H9 (cell line): ENCODE measurements around the gene SHC4. TPM values are rescaled to one million over a fixed set of nuclear protein-coding genes. Genes with fewer than 3 reads are reported as not detected.

ENCODE experiments used
- DNase-seq: peaks from one replicate; pipeline ENCODE4 v3.0.0-alpha.2; 2017
- H2AFZ ChIP-seq: one replicate; pipeline ENCODE4 v1.6.1; 2013; ENCODE audit warnings: mild to moderate bottlenecking, low read length, control low read depth, moderate library complexity
- H2AK5ac ChIP-seq: 2 replicates; pipeline ENCODE4 v1.6.1; 2013; ENCODE audit warnings: low read length, control low read depth, mixed read lengths; ENCODE audit not compliant: insufficient read length
- H2BK120ac ChIP-seq: one replicate; pipeline ENCODE4 v1.6.1; 2013; ENCODE audit warnings: low read depth, mild to moderate bottlenecking, low read length, control low read depth, inconsistent platforms; ENCODE audit not compliant: poor library complexity, severe bottlenecking
- H2BK12ac ChIP-seq: 2 replicates; pipeline ENCODE4 v1.6.1; 2013; ENCODE audit warnings: low read length, control low read depth, mixed read lengths, low read depth; ENCODE audit not compliant: insufficient read length
- H2BK15ac ChIP-seq: 2 replicates; pipeline ENCODE4 v1.6.1; 2013; ENCODE audit warnings: low read depth, low read length, control low read depth
- H2BK20ac ChIP-seq: one replicate; pipeline ENCODE4 v1.6.1; 2013; ENCODE audit warnings: low read depth, mild to moderate bottlenecking, low read length, control low read depth, inconsistent platforms; ENCODE audit not compliant: poor library complexity, severe bottlenecking
- H2BK5ac ChIP-seq: 2 replicates; pipeline ENCODE4 v1.6.1; 2013; ENCODE audit warnings: low read length, control low read depth, mixed read lengths; ENCODE audit not compliant: insufficient read length
- H3K14ac ChIP-seq: 2 replicates; pipeline ENCODE4 v1.6.1; 2013; ENCODE audit warnings: low read length, control low read depth; ENCODE audit not compliant: insufficient read depth
- H3K18ac ChIP-seq: 2 replicates; pipeline ENCODE4 v1.6.1; 2013; ENCODE audit warnings: low read depth, mild to moderate bottlenecking, mixed read lengths, low read length, control low read depth; ENCODE audit not compliant: insufficient read length
- H3K23ac ChIP-seq: 2 replicates; pipeline ENCODE4 v1.6.1; 2013; ENCODE audit warnings: low read length, control low read depth, mixed read lengths, low read depth; ENCODE audit not compliant: insufficient read length
- H3K23me2 ChIP-seq: 2 replicates; pipeline ENCODE4 v1.6.1; 2013; ENCODE audit warnings: low read depth, mild to moderate bottlenecking, mixed read lengths, low read length, control low read depth; ENCODE audit not compliant: insufficient read length, poor library complexity, severe bottlenecking
- H3K27ac ChIP-seq: 2 replicates; pipeline ENCODE4 v1.5.1; 2013; ENCODE audit warnings: low read length, control low read depth, mixed read lengths, low read depth; ENCODE audit not compliant: insufficient read length
- H3K27me3 ChIP-seq: 2 replicates; pipeline ENCODE4 v1.6.1; 2013; ENCODE audit warnings: low read length, control low read depth, inconsistent platforms; ENCODE audit not compliant: insufficient read depth
- H3K4ac ChIP-seq: 2 replicates; pipeline ENCODE4 v1.6.1; 2013; ENCODE audit warnings: low read depth, mild to moderate bottlenecking, control low read depth, inconsistent platforms, low read length, moderate library complexity
- H3K4me1 ChIP-seq: 2 replicates; pipeline ENCODE4 v1.6.1; 2013; ENCODE audit warnings: low read length, control low read depth, inconsistent platforms; ENCODE audit not compliant: insufficient read depth
- H3K4me2 ChIP-seq: 2 replicates; pipeline ENCODE4 v1.6.1; 2013; ENCODE audit warnings: low read length, control low read depth, mixed read lengths; ENCODE audit not compliant: insufficient read length, insufficient read depth
- H3K56ac ChIP-seq: 2 replicates; pipeline ENCODE4 v1.6.1; 2013; ENCODE audit warnings: low read depth, mild to moderate bottlenecking, mixed read lengths, low read length, control low read depth; ENCODE audit not compliant: insufficient read length
- H3K79me1 ChIP-seq: 2 replicates; pipeline ENCODE4 v1.6.1; 2013; ENCODE audit warnings: low read depth, mild to moderate bottlenecking, moderate library complexity, low read length, control low read depth, inconsistent platforms; ENCODE audit not compliant: insufficient read depth, poor library complexity, severe bottlenecking
- H3K79me2 ChIP-seq: 2 replicates; pipeline ENCODE4 v1.6.1; 2013; ENCODE audit warnings: low read length, control low read depth, inconsistent platforms; ENCODE audit not compliant: insufficient read depth
- H3K9ac ChIP-seq: 2 replicates; pipeline ENCODE4 v1.6.1; 2013; ENCODE audit warnings: low read length, control low read depth, mixed read lengths; ENCODE audit not compliant: insufficient read length; ENCODE audit errors: extremely low read depth
- H3K9me3 ChIP-seq: one replicate; pipeline ENCODE4 v1.6.1; 2013; ENCODE audit warnings: low read depth, low read length, inconsistent platforms; ENCODE audit not compliant: control insufficient read depth
- H3T11ph ChIP-seq: one replicate; pipeline ENCODE4 v1.6.1; 2013; ENCODE audit warnings: mild to moderate bottlenecking, low read length, control low read depth, inconsistent platforms
- H4K20me1 ChIP-seq: one replicate; pipeline ENCODE4 v1.6.1; 2013; ENCODE audit not compliant: control insufficient read depth, insufficient read length, insufficient read depth
- H4K5ac ChIP-seq: 2 replicates; pipeline ENCODE4 v1.6.1; 2013; ENCODE audit warnings: low read depth, mild to moderate bottlenecking, mixed read lengths, low read length, control low read depth; ENCODE audit not compliant: insufficient read length
- H4K8ac ChIP-seq: replicated peaks from 2 replicates; pipeline ENCODE4 v1.6.1; 2013; ENCODE audit warnings: low read length, control low read depth, mixed read lengths, low read depth; ENCODE audit not compliant: insufficient read length
- H4K91ac ChIP-seq: 2 replicates; pipeline ENCODE4 v1.6.1; 2013; ENCODE audit warnings: low read depth, mild to moderate bottlenecking, moderate library complexity, mixed read lengths, low read length, control low read depth; ENCODE audit not compliant: insufficient read length
- H3K27ac Mint-ChIP-seq, 3 experiments: 2 replicates in 2 of 3; 3 replicates in 1 of 3; pipeline ENCODE4 v1.8.0; 2020 to 2021; ENCODE audit warnings: mixed read lengths in 3 of 3, mild to moderate bottlenecking in 1 of 3, moderate library complexity in 1 of 3
- H3K27me3 Mint-ChIP-seq: 2 replicates; pipeline ENCODE4 v1.8.0; 2021; ENCODE audit warnings: low read depth, mild to moderate bottlenecking, moderate library complexity, mixed read lengths
- H3K36me3 Mint-ChIP-seq, 3 experiments: 2 replicates in 2 of 3; 3 replicates in 1 of 3; pipeline ENCODE4 v1.8.0; 2020 to 2021; ENCODE audit warnings: low read depth in 3 of 3, mixed read lengths in 3 of 3; ENCODE audit not compliant: insufficient read depth in 1 of 3
- H3K4me1 Mint-ChIP-seq, 2 experiments: 2 replicates each; pipeline ENCODE4 v1.8.0; 2020; ENCODE audit warnings: mixed read lengths in 2 of 2
- H3K4me3 Mint-ChIP-seq, 2 experiments: 2 replicates in 1 of 2; 3 replicates in 1 of 2; pipeline ENCODE4 v1.8.0; 2020 to 2021; ENCODE audit warnings: mild to moderate bottlenecking in 2 of 2, mixed read lengths in 2 of 2, moderate library complexity in 1 of 2
- H3K9me3 Mint-ChIP-seq, 2 experiments: 2 replicates in 1 of 2; 3 replicates in 1 of 2; pipeline ENCODE4 v1.8.0; 2020; ENCODE audit warnings: mild to moderate bottlenecking in 2 of 2, mixed read lengths in 2 of 2, moderate library complexity in 1 of 2
- WGBS: extraction: QIAGEN DNeasy Blood & Tissue Kit; methylation state at CpG from one replicate; pipeline ENCODE4 v1.1.7; 2013; ENCODE audit warnings: missing lambda C conversion rate, low lambda C conversion rate, mixed read lengths; ENCODE audit not compliant: insufficient read length; ENCODE audit errors: extremely low coverage; 5-methylcytosine and 5-hydroxymethylcytosine counted together
- total RNA-seq: library from RNA; stranded (reverse); gene quantifications from 2 replicates; pipeline ENCODE4 v1.2.1, GENCODE V29; 2021
- TF ChIP-seq, protein P1 (sequence below): fragments of 200-600 bp; sonication (generic); conservative IDR thresholded peaks from 3 replicates; pipeline ENCODE4 v1.8.0; 2021; ENCODE audit warnings: antibody characterized with exemption, mild to moderate bottlenecking

SHC4 gene
- total RNA-seq, 1 experiment from 2014 or later, result 0.26 TPM

DNA sequence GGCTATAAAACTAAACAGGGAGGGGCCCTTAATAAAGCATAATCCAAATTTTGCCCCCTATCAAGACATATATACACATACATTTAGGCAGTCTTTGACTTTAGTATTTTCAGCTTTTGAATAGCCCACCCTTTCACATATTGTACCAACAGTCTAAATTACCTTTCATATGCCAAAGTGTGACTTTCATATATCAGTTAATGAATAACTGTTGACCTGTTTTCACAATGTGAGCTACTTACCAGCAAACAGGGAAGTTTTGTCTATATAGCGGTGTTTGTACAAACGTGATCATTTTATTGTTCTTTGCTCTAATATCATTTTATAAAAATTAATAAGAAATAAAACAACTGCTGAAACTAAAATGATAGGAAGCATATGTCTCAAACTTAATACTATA lies 180.8 kb downstream of the SHC4 start:
- Histone ChIP-seq H2BK20ac (no peak overlapping the region), H3T11ph (no peak overlapping the region), H3K4me2 (no peak overlapping the region), H3K9me3 (no peaks in the 10 kb centered on the region), H3K14ac (no peak overlapping the region), H4K5ac (no peak overlapping the region), H4K20me1 (no peaks in the 10 kb centered on the region), H2AFZ (no peak overlapping the region), H2BK12ac (no peak overlapping the region), H3K27ac (no peak overlapping the region), H2BK120ac (no peak overlapping the region), H3K56ac (no peak overlapping the region), H3K27me3 (no peaks in the 10 kb centered on the region), H3K9ac (no peak overlapping the region), H4K91ac (no peak overlapping the region), H2AK5ac (no peak overlapping the region), H3K18ac (no peak overlapping the region), H3K23ac (no peak overlapping the region), H4K8ac (no peak overlapping the region), H3K4me1 (no peaks in the 10 kb centered on the region), H3K23me2 (no peaks in the 10 kb centered on the region), H3K4ac (no peak overlapping the region), H2BK15ac (no peak overlapping the region), H3K79me1 (no peaks in the 10 kb centered on the region), H3K79me2 (no peaks in the 10 kb centered on the region), H2BK5ac (no peak overlapping the region)
- WGBS, result no CpG with 5 or more reads among the region's 2 CpGs
- Mint-ChIP-seq H3K4me1 (no peaks in the 10 kb centered on the region), H3K9me3 (no peaks in the 10 kb centered on the region), H3K4me3 (no peak overlapping the region), H3K36me3 (peaks cover 9 to 31% (median 16%) of the 10 kb centered on the region in 3 experiments; a peak in 6 of 7 replicates), H3K27me3 (no peaks in the 10 kb centered on the region), H3K27ac (no peak overlapping the region)
- no peak for DNase-seq
- TF ChIP-seq, protein P1, sequence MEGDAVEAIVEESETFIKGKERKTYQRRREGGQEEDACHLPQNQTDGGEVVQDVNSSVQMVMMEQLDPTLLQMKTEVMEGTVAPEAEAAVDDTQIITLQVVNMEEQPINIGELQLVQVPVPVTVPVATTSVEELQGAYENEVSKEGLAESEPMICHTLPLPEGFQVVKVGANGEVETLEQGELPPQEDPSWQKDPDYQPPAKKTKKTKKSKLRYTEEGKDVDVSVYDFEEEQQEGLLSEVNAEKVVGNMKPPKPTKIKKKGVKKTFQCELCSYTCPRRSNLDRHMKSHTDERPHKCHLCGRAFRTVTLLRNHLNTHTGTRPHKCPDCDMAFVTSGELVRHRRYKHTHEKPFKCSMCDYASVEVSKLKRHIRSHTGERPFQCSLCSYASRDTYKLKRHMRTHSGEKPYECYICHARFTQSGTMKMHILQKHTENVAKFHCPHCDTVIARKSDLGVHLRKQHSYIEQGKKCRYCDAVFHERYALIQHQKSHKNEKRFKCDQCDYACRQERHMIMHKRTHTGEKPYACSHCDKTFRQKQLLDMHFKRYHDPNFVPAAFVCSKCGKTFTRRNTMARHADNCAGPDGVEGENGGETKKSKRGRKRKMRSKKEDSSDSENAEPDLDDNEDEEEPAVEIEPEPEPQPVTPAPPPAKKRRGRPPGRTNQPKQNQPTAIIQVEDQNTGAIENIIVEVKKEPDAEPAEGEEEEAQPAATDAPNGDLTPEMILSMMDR, result no peak
